ENCODE measurements around the gene PSMC2. TPM values are rescaled to one million over a fixed set of nuclear protein-coding genes. Genes with fewer than 3 reads are reported as not detected.

PSMC2 gene
- total and polyA plus RNA-seq, 10 of the 15 experiments (the other 5 are each of a cell fraction or from before 2014, with no cell fraction given) = 117 to 347 (median 220) TPM

DNA sequence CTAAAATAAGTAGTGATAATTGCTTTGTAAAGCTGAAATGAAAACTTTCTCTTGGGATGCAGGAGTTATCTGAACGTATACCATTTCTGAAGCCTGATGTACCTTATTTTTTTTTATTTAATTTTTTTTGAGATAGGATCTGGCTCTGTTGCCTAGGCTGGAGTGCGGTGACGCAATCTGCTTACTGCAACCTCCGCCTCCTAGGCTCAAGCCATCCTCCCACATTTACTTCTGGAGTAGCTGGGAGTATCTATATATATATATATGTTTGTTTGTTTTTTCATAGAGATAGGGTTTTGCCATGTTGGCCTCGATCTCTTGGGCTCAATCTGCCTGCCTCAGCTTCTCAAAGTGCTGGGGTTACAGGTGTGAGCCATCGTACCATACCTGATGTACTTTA, 47.8 kb upstream of the PSMC2 start:
- Histone ChIP-seq H3K9me3 (replicated peaks; ENCODE audit: control insufficient read depth, insufficient read depth, low read length) (no peaks in the 10 kb centered on the region), H3K4me3 (no peak overlapping the region), H3K36me3 (ENCODE audit: control insufficient read depth in 2 of 2, insufficient read depth in 2 of 2, low read length in 1 of 2) (peaks cover 0 to 20% of the 10 kb centered on the region in 2 experiments; a peak in 3 of 4 replicates), H4K20me1 (ENCODE audit: control insufficient read depth, insufficient read depth) (no peaks in the 10 kb centered on the region), H3K9ac (ENCODE audit: control insufficient read depth, insufficient read depth, low read length) (no peak overlapping the region), H3K4me2 (ENCODE audit: control insufficient read depth, insufficient read depth) (peak overlapping the region; percentile 91), H3K4me1 (ENCODE audit: control insufficient read depth, insufficient read depth, low read length) (peaks cover 3% of the 10 kb centered on the region; the same call in 1 of the 2 replicates), H3K27me3 (replicated peaks in 1 of 2; ENCODE audit: control insufficient read depth in 2 of 2, insufficient read depth in 2 of 2, low read length in 1 of 2) (no peaks in the 10 kb centered on the region), H3K27ac (ENCODE audit: control insufficient read depth, insufficient read depth) (no peak overlapping the region), H2AFZ (ENCODE audit: control insufficient read depth, low read depth, low read length) (no peak overlapping the region), H3K79me2 (ENCODE audit: control insufficient read depth, insufficient read depth, low read length) (peaks cover 28% of the 10 kb centered on the region)
- in situ Hi-C loops (cut with MboI) (loop anchor here (5.0 to 25.0 kb wide), 2 partner anchors 108 to 863 kb away; no protein-coding TSS in a partner anchor), intact Hi-C loops (cut with micrococcal nuclease; ENCODE audit: unreplicated experiment) (no loop called here)
- no TSS peak for BruUV-seq (replicated peaks)
- WGBS (ENCODE audit: insufficient coverage, insufficient replicate concordance, low lambda C conversion rate, missing lambda C conversion rate) = 88% methylated on average over 6 of the region's 6 CpGs
- ChIA-PET POLR2A (interaction anchor here (1.1 to 1.3 kb wide), 2 partner anchors 38 to 53 kb away, joined by 3 to 4 read pairs; no protein-coding TSS in a partner anchor), CTCF (interaction anchor here (0.9 to 6.1 kb wide), 3 partner anchors 13 to 109 kb away, joined by 3 to 39 read pairs (median 4); no protein-coding TSS in a partner anchor), SMC1A (ENCODE audit: uncharacterized antibody, unreplicated experiment) (interaction anchor here (0.7 to 4.5 kb wide), 3 partner anchors 10 to 107 kb away, joined by 3 to 28 read pairs (median 3); no protein-coding TSS in a partner anchor), RAD21 (ENCODE audit: unreplicated experiment) (interaction anchor here (1.5 kb wide), 1 partner anchor 107 kb away, joined by 6 read pairs; no protein-coding TSS in a partner anchor)
- no peak for DNase-seq (ENCODE audit: low read depth, low spot score)
- TF ChIP-seq EGR1 (IDR thresholded peaks at IDR 0.05; ENCODE audit: borderline replicate concordance in 1 of 2, low read depth in 2 of 2, low read length in 2 of 2) (no peak), RBBP5 (conservative IDR thresholded peaks at IDR 0.05) (no peak), SPI1 (IDR thresholded peaks at IDR 0.05; ENCODE audit: borderline replicate concordance, insufficient read depth, low read depth, low read length) (no peak), NR2C2 (IDR thresholded peaks at IDR 0.05; ENCODE audit: borderline replicate concordance, control insufficient read depth, insufficient read length, low read depth) (no peak), SP1 (IDR thresholded peaks at IDR 0.05; ENCODE audit: low read depth, low read length) (no peak), CHD2 (IDR thresholded peaks at IDR 0.05; ENCODE audit: borderline replicate concordance, low read depth, low read length) (no peak), POLR2AphosphoS5 (IDR thresholded peaks at IDR 0.05; ENCODE audit: low read length) (no peak), NRF1 (conservative IDR thresholded peaks at IDR 0.05; ENCODE audit: low read depth, low read length) (no peak), WRNIP1 (IDR thresholded peaks at IDR 0.05; ENCODE audit: borderline replicate concordance, low read depth, low read length) (no peak), HCFC1 (IDR thresholded peaks at IDR 0.05; ENCODE audit: low read length) (no peak)
- TF ChIP-seq, protein P1, sequence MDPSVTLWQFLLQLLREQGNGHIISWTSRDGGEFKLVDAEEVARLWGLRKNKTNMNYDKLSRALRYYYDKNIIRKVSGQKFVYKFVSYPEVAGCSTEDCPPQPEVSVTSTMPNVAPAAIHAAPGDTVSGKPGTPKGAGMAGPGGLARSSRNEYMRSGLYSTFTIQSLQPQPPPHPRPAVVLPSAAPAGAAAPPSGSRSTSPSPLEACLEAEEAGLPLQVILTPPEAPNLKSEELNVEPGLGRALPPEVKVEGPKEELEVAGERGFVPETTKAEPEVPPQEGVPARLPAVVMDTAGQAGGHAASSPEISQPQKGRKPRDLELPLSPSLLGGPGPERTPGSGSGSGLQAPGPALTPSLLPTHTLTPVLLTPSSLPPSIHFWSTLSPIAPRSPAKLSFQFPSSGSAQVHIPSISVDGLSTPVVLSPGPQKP (IDR thresholded peaks at IDR 0.05; ENCODE audit: low read depth, low read length) = no peak
- no peak for FAIRE-seq
- ATAC-seq = no peak
